Stimulated activated CD4-positive, alpha-beta T cell treated with anti-CD3 and anti-CD28 coated beads, Interleukin-4, amount 100 ng/mL, for 48 hours (primary cell): ENCODE results near the gene OR5B17.
"Not testable (repeated sequence)": the region's sequence is repeated elsewhere in the genome, so short reads cannot be mapped to it uniquely, and the experiment has no call there.

Experiments used
- DNase-seq, 2 donors: peaks; one replicate each; pipeline ENCODE4 v3.0.0-alpha.2; 2020; ENCODE audit warnings: low read depth in 2 of 2

Gene OR5B17

GRCh38 chr11:58358969-58359368 is at the start of gene OR5B17:
Gene OR5B17 (minus strand): TSS chr11:58359069. CDS start chr11:58359069, 0 bp downstream.
- DNase-seq = no peak

- DNase-seq = no peak
Measured at GRCh38 chr11:58406774-58407173, 47.9 kb upstream of the OR5B17 start, which contains the start of gene OR5B3. Gene OR5B3 (minus strand): TSS chr11:58406874. CDS start chr11:58403409, 3,465 bp downstream.

DNA sequence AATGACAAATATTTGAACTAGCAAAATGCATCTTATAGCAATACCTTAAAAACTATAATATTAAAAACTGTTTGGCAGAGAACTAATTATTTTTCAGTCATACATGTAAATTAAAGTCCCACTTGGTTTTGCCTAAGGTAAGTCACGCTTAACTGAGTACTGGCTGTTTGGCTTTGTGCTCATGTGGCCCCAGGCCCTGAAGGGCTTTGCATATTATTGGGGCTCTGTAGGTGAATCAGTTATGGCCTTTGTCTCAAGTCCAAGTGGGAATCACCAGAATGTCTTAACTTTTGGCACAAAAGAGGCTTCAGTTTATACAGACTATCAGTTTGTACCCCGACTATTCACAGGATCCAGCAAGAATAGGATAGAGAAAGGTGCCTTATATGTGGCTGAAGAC is 40.8 kb upstream of the OR5B17 start:
- not testable (repeated sequence) for DNase-seq

DNA sequence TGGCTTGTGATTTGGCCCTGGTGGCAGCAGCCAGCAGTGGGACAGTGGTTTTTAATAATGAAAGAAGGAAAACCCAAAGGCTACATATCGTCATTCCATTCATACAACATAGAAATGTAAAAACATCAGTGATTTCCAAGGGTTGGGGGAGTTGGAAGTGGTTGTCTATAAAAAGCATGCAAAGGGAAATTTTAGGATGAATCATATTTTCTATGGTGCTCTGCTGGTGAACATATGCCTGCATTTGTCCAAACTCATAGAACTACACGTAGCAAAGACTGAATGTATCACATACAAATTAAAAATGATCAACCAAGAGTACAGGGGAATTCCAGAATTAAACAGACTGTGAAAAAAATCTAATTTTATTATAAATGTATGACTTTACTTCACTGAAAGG is 36.7 kb upstream of the OR5B17 start:
- DNase-seq = no peak

GRCh38 chr11:58394195-58394594 is 35.3 kb upstream of the OR5B17 start:
- no peak for DNase-seq

GRCh38 chr11:58392746-58393145 is 33.9 kb upstream of the OR5B17 start:
- no peak for DNase-seq

GRCh38 chr11:58391879-58392278 is 33.0 kb upstream of the OR5B17 start:
- DNase-seq = no peak

DNA sequence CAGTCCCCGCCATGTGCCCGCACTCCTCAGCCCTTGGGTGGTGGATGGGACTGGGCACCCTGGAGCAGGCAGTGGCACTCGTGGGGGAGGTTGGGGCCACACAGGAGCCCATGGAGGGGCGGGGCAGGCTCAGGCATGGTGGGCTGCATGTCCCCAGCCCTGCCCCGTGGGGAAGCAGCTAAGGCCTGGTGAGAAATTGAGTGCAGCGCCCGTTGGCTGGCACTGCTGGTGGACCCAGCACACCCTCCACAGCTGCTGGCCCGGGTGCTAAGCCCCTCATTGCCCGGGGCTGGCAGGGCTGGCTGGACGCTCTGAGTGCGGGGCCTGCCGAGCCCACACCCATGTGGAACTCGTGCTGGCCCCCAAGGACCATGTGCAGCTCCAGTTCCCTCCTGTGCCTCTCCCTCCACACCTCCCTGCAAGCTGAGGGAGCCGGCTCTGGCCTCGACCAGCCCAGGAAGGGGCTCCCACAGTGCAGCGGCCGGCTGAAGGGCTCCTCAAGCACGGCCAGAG is 31.7 kb upstream of the OR5B17 start:
- DNase-seq = no peak

DNA sequence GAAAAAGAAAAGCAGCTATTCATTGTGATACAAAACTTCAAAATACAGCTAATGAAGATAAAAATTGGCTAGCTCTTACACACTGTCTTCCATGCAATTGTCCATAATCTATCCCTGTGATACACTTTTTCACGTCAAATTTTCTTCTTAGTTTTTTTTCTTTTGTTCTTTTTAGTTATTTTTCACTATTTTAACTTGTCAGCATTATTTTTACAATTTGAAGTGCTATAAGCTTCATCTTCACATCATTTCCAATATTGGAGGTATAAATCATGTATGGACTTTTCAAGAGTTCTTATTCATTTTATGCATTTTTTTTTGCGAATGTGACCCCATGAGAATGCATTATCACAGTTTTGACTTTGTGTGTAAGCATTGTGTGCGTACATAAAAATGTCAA is 4.1 kb downstream of the OR5B17 start:
- no peak for DNase-seq

GRCh38 chr11:58345204-58345603 is 13.7 kb downstream of the OR5B17 start:
- no peak for DNase-seq

GRCh38 chr11:58334708-58335107 is 24.2 kb downstream of the OR5B17 start:
- no peak for DNase-seq

GRCh38 chr11:58330861-58331260 is 28.0 kb downstream of the OR5B17 start:
- no peak for DNase-seq

DNA sequence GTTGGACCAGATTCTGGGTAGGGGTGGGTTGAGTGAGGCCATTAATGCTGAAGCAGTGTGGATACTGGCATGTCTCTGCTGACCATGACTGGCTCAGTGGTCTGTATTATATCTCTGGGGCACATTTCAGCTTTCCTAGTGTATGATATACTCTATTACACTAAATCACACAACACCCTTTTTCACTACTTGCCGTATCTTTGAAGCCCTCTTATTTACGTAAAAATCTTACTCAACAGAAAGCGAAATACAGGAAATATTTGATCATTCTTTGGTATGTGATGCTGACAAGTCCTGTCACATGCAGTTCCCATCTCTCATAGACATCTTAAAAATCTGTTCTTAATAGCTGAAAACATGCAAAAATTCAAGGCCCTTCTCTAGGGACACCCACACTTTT is 40.3 kb downstream of the OR5B17 start:
- no peak for DNase-seq

- no peak for DNase-seq
Measured at GRCh38 chr11:58316142-58316541, 42.7 kb downstream of the OR5B17 start.
